ENCODE measurements around the gene C1QTNF7. TPM values are rescaled to one million over a fixed set of nuclear protein-coding genes. Genes with fewer than 3 reads are reported as not detected.

Gene C1QTNF7
- total and polyA plus RNA-seq, 9 donors: 5.9 to 23.6 (median 14.1) TPM

GRCh38 chr4:15428611-15429010, 778 bp downstream of the C1QTNF7 start:
- WGBS, 3 donors: 65 to 74% (median 69%) methylated on average over 1 of the region's 1 CpG
- Histone ChIP-seq H3K36me3 (no peaks in the 10 kb centered on the region), H3K4me3 (no peak overlapping the region), H3K27me3 (no peaks in the 10 kb centered on the region), H3K4me1 (ENCODE audit: insufficient read depth) (peaks cover 3% of the 10 kb centered on the region), H3K9me3 (no peaks in the 10 kb centered on the region), H3K27ac (no peak overlapping the region)
- peak in 1 of 5 donors; percentile 55 for DNase-seq
- intact Hi-C loops (cut with DNase I): no loop called here
- no peak for TF ChIP-seq CTCF (IDR thresholded peaks at IDR 0.05)
- TF ChIP-seq POLR2A (IDR thresholded peaks at IDR 0.05): no peak
- TF ChIP-seq EP300 (IDR thresholded peaks at IDR 0.05): no peak

- no peaks in the 10 kb centered on the region for H3K27me3 ChIP-seq
- H3K4me3 ChIP-seq: no peak overlapping the region
- TF ChIP-seq CTCF (IDR thresholded peaks at IDR 0.05): no peak
- no peak for TF ChIP-seq EP300 (IDR thresholded peaks at IDR 0.05)
- no peak for TF ChIP-seq POLR2A (IDR thresholded peaks at IDR 0.05)
- H3K9me3 ChIP-seq: no peaks in the 10 kb centered on the region
- no peak overlapping the region for H3K27ac ChIP-seq
- intact Hi-C loops (cut with DNase I): no loop called here
- WGBS, 3 donors: 81 to 87% (median 82%) methylated on average over 2 of the region's 2 CpGs
- peaks cover 4% of the 10 kb centered on the region for H3K4me1 ChIP-seq (ENCODE audit: insufficient read depth)
- no peaks in the 10 kb centered on the region for H3K36me3 ChIP-seq
- no peak for DNase-seq
Observed at GRCh38 chr4:15434091-15434490, 6.3 kb downstream of the C1QTNF7 start.

- H3K27ac ChIP-seq: no peak overlapping the region
- no peaks in the 10 kb centered on the region for H3K27me3 ChIP-seq
- no peaks in the 10 kb centered on the region for H3K36me3 ChIP-seq
- peaks cover 4% of the 10 kb centered on the region for H3K4me1 ChIP-seq (ENCODE audit: insufficient read depth)
- no peak overlapping the region for H3K4me3 ChIP-seq
- DNase-seq: no peak
- 91 to 100% (median 93%) methylated on average over 2 of the region's 2 CpGs for WGBS, 3 donors
- no peaks in the 10 kb centered on the region for H3K9me3 ChIP-seq
- intact Hi-C loops (cut with DNase I): no loop called here
- TF ChIP-seq EP300 (IDR thresholded peaks at IDR 0.05) (no peak), CTCF (IDR thresholded peaks at IDR 0.05) (no peak), POLR2A (IDR thresholded peaks at IDR 0.05) (no peak)
Observed at GRCh38 chr4:15434676-15435075, 6.8 kb downstream of the C1QTNF7 start.

GRCh38 chr4:15436513-15436912, 8.7 kb downstream of the C1QTNF7 start:
- Histone ChIP-seq H3K4me3 (no peak overlapping the region), H3K4me1 (ENCODE audit: insufficient read depth) (peaks cover 4% of the 10 kb centered on the region), H3K27me3 (no peaks in the 10 kb centered on the region), H3K27ac (no peak overlapping the region), H3K9me3 (no peaks in the 10 kb centered on the region), H3K36me3 (no peaks in the 10 kb centered on the region)
- intact Hi-C loops (cut with DNase I): no loop called here
- WGBS, 3 donors: 2 to 12% (median 4%) methylated on average over 2 of the region's 2 CpGs
- peak in 4 of 5 donors; percentile 39 to 76 (median 48) for DNase-seq
- no peak for TF ChIP-seq POLR2A (IDR thresholded peaks at IDR 0.05)
- no peak for TF ChIP-seq CTCF (IDR thresholded peaks at IDR 0.05)
- TF ChIP-seq EP300 (IDR thresholded peaks at IDR 0.05): no peak

Measured in ovary (tissue), 9 donors.